Activated naive CD8-positive, alpha-beta T cell treated with anti-CD3 and anti-CD28 coated beads, Interleukin-2, amount 50 U/mL, for 16 hours (primary cell): ENCODE measurements around the gene TSSK6.
A peak's percentile ranks its signal among the peaks of the same experiment; 100 is the strongest.

ENCODE experiments used
- DNase-seq: peaks from one replicate; pipeline ENCODE4 v3.0.0-alpha.2; 2020; ENCODE audit warnings: low read depth, low spot score

Gene TSSK6

DNA sequence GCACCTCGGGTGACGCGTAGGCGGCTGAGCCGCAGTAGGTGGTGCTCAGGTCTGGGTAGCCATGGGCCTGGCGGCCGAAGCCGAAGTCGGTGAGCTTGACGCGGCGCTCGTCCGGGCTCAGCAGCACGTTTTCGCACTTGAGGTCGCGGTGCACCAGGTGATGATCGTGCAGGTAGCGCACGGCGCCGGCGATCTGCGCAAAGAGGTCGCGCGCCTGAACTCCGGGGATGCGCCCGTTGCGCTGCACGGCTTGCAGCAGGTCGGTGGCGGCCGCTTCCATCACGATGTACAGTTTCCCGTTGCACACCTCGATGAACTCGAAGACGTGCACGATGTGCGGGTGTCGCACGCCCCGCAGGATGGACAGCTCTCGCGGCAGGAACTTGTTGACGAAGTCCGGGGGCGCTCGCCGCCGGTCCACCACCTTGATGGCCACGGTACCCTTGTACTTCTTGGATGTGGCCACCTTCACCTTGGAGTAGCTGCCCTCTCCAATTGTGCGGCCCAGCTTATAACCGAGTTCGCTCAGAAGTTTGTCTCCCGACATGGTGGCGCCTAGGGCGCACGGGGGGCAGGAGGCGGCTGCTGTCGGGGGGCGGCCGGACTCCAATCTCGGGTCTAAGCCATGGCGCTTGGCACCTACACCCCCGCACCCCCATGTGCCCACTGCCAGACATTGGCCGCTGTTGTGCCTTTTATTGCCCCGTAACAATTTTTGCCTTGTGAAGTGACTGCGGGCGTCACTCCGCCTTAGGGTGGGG is at the start of gene TSSK6:
TSSK6 (minus strand) TSS at position 668 of the 761 bp plus-strand sequence; CDS start at position 547, 121 bp downstream.
- no peak for DNase-seq

DNA sequence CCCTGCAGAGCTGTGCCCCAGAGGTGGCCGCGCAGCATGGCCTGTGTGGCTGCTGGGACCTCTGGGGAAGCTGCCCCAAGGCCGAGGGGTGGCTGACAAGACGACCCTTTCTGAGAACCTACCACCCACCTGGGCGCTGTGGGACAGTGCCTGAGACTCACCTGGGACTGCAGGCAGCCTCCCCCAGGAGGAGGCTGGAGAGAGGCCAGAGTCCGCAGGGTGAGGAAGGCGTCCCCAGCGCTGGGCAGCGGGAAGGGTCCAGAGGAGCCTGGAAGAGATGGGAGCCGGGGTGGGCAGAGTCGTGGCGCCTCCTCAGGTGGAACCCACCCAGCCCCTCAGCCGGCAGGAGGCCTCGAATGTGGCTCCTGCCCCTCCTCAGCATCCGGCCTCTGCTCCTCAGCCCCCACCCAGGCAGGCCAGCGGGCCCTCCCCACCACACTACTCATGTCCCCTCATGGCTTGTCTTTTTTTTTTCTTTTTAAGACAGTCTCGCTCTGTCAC is 48.0 kb upstream of the TSSK6 start:
- no peak for DNase-seq

DNA sequence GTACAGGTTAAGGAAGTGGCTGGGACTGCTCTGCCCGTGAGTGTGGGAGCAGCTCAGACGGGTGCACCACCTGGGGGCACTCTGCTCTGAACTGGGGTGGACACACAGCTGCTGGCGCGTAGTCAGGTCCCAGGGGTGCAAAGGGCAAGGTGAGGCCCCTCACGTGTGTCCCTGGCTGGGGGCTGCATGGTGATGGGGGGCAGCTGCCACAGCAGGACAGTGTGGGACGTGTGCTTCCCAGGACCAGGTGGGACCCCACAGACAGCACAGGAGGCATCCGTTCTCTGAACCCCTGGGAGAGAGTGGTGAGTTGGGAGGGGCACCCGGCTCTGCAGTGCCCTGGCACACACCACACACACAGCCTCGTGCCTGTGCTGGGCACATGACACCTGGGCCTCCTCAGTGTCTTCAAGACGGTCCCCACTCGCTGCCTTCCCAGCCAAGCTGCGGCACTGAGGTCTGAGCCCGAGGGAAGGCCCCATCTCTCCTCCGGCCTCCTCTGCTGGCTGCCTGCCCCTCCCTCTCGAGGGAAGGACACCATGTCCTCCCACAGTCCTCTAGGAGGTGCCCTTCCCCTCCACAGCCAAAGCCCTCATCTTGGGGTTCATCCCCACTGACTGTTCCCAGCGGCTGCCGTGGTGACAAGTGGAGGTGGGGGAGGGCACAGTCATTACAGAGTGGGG is 47.5 kb upstream of the TSSK6 start:
- no peak for DNase-seq

DNA sequence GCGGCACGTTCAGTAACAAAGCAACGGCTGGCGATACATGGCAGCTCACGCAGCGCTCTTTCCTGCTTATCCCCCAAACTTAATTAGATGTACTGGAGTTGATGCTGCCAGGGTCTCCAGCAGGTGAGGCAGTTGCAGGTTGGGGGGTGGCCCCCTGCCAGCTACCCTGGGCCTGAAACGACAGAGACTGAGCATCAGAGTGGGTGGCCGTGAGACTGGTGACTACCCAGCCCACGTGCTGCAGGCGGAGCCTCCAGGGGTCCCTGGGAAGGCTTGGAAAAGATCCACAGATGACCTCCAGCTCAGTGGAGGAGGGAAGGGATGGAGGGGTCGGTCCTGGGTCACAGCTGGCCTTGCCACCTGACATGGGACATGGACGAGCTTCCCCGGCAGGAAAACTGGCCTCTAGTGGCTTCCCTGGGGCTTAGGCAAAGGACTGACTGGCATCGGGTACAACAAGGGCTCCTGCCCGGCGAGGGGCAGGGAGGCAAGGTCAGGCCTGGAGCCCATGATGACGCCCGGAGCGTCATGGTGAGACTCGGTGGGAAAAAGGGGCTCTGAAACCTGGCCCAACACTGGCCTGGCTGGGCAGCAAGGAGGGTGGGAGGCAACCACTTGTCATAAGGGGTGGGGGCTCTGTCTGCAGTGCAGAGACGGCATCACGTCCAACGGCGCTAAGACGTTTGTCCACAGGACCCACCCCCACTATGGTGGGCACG is 46.8 kb upstream of the TSSK6 start:
- DNase-seq: no peak

DNA sequence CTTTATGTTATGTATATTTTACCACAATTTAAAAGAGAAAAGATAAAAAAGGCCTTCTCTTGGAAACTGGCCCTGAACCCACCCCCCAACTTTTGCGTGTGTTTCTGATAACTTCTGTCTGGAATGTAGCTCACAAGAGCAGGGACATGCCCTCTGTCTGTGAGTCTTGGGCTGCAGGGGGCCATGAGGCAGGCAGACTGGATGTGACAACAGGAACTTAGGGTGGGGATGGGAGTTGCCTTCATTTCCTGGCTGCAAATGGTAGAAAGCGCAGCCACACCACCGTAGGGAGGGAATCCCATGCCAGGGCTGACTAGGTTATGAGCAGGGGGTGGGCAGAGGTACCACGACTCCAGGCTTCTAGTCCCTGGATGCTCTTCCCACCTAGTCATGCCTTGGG is 44.6 kb upstream of the TSSK6 start:
- no peak for DNase-seq

DNA sequence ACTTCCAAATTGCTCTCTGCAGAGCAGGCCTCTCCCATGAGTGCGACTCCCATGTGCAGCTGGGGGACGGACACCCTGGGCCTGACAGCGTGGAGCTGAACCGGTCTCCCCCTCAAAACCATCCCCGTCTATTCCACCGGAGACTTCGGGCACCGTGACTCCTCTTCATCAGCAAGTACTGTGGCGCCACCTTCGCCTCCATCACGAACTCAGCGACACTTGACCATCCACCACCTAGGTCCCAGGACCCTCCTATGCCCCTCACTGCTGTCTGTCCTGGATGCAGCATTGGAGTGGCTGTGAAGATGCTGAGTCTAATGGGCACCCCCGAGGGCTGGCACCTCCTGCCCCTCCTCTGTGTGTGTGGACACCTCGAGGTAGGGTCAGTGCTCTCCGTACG is 43.3 kb upstream of the TSSK6 start:
- no peak for DNase-seq

DNA sequence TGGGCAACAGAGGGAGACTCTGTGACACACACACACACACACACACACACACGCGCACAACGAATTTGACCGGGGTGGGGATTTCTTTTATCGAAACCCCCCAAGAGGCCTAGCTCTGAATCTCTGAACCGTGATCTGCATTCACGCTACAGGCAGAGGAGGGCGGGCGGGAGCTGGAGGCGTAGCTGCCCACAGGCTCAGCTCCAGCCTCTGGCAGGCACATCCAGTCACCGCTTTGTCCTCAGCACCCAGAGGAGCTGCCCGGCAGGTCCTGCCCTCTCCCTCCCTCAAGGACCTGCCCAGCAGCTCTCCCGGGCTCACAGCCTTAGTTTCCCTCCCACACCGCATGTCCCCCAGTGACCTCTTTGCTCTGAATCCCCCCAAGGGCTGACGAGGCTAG is 42.7 kb upstream of the TSSK6 start:
- no peak for DNase-seq

DNA sequence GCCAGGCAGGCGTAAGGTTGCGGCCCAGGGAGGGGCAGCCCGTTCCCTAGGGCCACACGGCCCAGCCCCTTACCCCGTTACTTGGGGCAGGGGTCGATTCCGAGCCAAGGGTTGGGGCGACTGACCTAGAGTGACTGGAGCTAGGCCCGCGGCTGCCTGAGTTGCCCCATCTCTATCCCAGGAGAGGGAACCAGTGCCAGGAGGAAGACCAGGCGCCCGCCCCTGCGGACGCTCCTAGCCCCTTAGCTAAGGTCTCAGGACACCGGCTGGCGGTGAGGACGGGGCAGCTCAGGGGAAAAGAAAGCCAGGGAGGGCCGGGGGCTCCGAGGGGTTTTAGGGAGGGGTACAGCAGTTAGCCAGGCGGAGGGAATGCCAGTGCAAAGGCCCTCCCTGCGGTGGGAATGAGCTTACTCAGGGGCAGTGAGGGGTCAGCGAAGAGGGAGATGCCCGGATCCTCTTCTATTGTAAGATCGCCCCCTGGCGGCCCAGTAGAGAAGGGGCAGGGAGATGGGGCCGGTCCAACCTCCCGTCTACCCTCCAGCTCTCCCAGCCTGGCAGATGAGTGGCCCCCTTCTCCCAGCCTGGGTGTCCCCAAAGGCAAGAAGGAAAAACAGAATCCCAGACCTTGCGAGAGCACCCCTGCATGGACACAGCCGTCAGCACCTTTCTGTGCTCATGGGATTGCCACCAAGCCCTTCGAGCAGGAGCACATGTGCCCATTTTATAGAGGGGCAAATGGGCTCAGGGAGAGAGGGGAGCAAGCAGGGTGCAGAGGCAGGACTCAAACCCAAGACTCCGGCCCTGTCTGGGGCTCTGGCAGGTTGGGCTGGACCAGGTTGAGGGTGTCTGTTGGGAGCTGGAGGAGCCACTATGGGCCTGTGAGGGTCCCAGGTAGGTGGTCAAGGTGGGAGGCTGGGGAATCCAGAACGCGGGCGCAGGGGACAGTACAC is 39.0 kb upstream of the TSSK6 start:
- DNase-seq: peak; percentile 41

DNA sequence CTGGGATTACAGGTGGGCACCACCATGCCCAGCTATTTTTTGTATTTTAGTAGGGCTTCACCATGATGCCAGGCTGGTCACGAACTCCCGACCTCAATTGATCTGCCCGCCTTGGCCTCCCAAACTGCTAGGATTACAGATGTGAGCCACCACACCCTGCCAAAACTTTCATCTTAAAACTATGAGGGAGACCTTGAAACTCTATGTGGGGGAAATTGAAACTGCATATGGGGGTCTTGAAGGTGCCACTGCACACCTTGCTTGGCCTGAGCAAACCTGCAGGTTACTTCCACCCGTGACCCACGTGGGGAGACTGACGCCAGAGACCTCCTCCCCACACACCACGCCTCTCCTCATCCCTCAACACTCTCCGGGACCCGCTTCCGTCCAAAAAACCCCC is 38.3 kb upstream of the TSSK6 start:
- DNase-seq: no peak

DNA sequence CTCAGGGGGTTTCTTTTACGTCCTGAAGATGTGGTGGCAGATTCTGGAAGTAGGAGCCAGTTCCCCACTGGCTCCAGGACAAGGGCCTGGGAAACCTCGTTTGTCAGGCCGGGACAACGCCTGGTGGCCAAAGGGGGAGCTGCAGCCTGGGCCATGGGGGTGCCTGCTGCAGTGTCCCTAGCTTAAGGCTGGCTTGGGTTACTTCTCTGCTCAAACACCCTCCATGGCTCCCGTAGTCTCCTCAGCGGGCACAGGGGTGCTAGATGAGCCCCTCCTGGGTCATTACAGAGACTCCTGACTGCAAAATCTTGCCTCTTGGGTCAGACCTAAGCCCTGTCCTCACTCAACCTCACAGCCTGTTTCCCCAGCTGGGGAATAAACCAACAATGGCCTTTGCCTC is 37.5 kb upstream of the TSSK6 start:
- DNase-seq: no peak

DNA sequence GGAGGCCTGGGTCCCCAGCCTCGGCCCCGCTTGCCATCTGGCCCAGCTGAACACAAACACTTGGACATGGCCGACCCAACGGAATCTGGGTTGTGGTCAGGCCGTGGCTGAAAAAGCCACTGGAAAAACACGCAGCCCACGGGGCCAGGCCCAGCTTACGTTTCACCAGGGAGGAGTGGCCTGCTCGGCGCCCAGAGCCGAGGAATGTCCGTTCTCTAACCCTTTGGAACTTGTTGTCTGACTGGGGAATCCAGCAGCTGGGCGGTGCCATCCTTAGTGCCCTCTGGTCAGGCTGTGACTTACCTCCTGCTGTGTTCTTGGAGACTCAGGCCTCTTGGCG is 36.5 kb upstream of the TSSK6 start:
- no peak for DNase-seq

DNA sequence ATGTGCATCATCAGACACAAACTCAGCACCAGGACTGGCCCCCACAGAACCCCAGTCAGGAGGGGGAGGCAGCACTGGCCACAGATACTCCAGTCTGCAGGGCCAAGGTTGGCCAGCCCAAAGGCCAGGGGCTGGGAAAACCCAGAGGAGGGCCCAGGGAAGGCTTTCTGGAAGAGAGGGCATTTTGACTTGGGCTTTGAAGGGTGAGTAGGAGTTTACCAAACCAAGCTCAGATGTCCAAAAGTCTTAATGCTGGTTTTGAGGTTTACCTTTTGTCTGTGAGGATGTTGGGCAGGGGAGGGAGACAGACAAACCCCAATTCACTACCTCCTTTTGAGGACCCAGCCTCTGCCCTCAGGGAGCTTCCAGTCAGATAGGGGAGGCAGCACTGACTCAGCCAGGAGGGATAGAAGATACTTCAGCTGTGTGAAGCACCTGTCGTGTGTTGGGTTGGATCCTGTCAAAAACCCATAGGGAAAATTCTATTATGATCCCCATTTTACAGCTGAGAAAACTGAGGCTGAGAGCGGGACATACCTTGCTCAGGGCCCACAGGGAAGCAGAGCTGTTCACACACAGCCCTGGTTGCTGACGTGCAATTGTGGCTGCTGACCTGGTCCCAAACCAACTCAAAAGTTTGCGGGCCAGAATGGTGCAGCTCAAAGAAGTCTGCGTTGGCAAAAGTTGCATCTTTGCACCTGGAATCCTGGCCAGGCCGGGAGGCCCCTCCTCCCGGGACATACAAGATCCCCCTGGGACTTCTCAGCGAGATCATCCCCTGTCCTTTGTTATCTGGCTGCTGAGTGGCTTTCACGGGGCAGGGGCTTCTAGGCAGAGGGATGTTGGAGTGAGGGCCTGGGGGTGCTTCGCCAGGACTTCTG is 35.9 kb upstream of the TSSK6 start:
- no peak for DNase-seq

DNA sequence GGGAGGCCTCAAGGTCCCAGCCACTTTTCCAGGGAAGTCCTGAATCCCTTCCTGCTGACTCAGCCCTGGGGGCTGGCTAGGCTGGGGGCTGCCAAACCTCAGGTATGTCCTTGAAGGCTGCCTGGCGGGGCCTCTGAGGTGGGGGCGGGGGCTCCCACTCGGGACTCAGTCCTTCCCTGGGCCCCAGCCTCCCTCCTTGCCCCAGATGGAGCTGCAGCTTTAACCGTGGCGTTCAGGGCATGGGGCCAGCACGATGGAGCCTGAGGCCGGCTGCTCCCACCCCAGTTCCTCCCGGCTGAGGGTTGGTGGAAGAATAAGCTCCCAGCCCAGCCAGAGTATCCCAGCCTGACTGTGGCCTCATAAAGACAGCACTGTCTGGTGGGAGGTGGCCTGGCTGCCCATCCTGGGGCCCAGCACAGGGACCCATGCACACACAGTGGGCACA is 35.2 kb upstream of the TSSK6 start:
- no peak for DNase-seq

DNA sequence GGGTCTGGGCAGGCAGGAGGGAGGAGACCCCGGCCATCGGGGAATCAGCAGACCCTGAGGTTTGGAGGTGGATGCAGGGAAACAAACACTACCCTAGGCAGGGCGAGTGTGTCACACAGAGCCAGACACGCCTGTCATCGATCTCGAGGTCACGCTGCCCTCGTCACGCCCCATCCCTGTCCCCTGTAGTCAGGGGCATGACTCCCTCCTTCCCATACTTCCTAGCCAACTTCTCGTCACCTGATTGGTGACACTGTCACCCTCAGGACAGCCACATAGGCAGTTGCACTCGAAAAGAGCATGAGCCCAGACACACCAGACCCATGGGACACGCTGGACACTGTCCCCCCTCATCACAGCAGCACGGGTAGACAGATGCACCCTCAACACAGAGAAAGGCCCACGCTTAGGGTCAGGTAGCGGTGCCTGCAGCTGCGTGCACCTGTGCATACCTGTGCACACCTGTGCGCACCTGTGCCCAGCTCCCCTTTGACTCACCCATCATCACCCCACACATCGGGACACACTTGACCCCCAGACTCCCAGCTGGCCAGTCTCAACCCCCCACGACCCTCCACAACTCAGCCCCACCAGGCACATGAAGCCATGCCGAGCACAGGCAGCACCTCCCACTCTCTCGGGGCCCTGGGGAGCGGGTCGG is 34.6 kb upstream of the TSSK6 start:
- no peak for DNase-seq

DNA sequence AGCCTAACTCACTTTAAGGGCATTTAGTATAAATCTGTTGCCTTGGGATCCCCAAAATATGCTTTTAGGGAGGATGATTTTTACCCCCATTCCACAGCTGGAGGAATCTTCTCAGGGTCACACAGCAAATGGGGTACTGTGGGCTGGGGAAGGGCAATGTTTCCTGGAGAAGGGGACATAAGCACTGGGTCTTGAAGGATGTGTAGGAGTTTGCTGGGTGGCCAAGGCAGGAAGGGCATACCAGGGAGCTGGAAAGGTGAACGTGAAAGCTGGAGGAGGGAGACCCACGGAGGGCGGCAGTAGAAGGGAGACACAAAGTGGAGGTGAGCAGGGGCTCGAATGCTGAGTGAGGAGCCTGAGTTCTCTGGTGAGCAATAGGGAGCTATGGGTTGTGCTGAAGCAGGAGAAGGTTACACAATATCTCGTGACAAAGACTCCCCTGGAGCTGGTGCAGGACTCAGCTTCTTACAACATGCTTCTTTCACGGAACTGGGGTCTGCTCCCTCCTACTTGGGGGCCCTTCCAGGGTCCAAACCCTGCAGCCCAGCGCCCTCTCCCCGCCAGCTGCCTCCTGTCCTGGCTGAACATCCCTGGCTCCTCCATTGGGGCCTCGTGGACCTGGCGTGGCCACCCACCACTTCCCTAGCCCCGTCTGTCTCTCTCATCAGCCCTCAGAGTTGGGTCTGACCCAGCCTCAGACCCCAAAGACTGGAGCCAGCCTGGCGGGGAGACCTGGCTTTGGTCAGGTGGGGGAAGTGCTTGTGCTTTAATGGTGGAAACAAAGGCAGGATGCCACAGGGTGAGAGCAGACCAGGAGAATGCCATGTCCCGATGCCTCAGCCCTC is 33.8 kb upstream of the TSSK6 start:
- DNase-seq: no peak

DNA sequence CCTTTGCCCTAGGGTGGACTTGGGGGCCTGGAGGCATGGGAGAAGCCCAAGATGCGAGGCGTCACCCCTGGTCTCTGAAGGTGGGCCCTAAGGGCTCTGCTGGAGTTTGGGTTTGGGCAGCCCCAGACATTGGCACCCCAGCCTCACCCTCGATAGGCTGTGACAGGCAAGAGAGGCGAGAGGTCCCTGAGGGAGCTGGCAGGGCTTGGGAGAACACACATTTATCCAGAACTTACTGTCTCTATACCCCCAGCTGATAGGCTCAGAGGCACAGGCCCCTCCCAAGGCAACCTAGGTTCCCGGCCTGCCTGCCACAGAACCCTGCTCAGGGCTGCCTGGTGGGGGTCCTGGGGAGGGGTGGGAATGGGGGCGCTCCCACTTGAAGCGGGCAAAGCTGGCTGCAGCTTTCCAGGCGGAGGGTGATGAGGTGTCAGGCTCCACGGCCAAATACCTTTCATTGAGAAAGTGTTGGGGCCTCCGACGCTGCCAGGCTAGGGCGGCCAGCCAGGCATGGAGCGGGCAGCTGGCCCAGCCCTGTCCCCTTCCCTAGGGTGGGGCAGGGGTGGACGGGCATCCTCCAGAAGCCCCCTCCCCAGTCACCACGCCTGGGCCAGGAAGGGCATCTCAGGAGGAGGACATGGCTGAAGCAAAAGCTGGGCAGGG is 32.5 kb upstream of the TSSK6 start:
- DNase-seq: no peak

DNA sequence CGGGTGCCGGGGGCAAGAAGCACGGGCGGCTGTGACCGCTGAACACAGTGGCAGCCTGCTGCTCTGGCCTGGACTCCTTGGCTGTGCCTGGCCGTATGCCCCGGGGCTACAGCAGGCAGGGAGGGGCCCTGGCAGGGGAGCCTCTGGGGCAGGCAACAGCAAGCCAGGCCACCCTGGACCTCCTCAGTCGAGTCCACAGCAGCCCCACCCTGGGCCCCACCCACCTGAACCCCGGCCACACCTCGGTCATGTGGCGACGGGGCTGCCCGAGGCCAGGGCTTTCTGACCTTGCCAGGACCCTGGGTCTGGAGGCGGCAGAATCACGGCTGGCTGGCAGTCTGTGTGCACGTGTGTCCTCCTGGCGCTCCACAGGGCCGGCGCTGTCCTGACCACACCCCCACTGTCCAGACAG is 31.4 kb upstream of the TSSK6 start:
- no peak for DNase-seq

DNA sequence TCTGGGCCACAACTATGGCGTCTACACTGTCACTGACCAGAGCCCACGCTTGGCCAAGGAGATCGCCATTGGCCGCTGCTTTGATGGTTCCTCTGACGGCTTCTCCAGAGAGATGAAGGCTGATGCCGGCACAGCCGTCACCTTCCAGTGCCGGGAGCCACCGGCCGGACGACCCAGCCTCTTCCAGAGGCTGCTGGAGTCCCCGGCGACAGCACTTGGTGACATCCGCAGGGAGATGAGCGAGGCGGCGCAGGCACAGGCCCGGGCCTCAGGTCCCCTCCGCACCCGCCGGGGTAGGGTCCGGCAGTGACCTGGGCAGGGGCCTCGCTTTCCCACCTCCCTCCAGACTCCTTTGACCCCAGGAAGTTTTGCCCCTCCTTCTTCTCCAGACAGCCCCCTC is 30.4 kb upstream of the TSSK6 start:
- DNase-seq: no peak
